GM18867 (cell line): ENCODE results near the gene MLLT10.
A peak's percentile ranks its signal among the peaks of the same experiment; 100 is the strongest.

Source experiments
- ATAC-seq: cut with Tn5 transposase; IDR thresholded peaks from one replicate; pipeline ENCODE4 v1.9.1; 2021; ENCODE audit warnings: mild to moderate bottlenecking, moderate library complexity; ENCODE audit not compliant: unreplicated experiment

Gene MLLT10

DNA sequence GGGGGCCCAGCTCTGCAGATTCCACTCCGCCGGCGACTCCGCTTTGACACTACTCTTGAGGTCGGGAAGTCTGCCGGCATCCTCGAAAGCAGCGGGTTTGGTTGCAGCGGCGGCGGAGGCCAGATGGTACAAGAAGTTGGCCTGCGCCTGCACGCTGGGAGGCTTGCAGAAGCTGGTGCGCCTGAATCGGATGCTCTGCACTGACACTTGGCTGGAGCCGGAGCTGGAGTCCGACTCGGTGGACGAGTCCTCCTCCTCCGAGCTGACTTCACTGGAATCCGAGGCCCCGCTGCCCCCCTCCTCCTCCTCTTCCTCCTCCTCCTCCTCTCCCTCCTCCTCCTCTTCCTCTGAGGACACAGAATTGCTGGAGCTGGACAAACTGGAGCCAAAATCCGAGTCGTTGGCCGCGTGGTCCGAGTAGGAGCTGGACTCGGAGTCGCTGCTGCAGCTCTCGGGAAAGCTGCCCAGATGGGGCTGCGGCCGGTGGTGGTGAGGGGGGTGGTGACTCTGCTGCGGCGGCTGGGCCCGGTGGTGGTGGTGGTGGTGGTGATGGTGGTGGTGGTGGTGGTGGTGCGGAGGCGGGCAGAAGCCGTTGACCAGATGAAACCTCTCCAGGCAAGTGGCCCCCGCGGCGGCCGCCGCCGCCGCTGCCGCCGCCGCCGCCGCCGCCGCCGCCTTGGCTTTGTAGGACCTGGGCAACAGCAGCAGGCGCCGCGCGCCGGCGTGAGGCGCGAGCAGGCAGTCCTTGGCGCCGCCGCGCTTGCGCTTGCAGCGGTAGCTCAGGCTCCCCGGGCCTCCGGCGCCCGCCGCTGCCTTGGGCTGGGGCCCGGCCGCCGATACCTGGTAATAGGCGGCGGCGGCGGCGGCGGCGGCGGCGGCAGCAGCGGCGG, 17.5 kb upstream of the MLLT10 start:
- ATAC-seq: peak; percentile 71

DNA sequence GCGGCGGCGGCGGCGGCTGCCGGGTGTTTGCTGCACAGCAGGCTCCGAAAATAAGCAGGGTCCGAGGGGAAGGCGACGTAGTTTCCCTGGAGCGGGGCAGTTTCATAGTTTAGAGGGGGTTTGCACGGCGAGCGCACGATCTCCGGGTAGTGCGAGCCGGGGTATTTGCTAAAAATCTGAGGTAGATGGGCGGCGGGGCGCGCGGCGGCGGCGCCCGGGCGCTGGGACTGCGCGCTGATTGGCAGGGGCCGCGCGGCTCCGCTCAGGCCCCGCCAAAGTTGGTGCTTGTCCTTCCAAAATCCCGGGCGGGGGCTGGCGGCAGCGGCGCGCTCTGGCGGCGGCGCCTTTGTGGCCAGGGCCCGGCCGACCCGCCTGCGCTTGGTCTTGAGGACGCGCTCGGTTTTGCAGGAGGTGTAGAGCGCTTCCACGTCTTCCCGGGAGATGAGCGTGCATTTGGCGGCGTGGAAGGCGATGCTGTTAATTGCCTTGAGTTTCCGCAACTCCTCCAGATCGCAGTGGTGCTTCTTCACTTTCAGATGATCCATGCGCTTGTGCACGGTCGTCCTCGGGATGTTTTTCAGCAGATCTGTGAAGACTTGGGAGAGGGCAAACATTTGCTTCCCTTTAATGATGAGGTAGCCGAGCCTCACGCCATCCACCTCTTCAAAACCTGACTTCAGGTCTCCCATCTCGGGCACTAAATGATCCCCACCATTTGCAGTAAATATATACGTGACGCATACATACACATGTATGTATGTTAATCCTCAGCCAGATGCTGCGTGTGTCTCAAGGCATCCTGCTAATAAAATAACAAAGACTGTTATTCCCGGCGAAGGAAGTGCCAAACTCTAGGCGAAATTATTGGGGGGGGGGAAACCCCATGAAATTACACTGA, 16.6 kb upstream of the MLLT10 start:
- ATAC-seq: peak; percentile 69

DNA sequence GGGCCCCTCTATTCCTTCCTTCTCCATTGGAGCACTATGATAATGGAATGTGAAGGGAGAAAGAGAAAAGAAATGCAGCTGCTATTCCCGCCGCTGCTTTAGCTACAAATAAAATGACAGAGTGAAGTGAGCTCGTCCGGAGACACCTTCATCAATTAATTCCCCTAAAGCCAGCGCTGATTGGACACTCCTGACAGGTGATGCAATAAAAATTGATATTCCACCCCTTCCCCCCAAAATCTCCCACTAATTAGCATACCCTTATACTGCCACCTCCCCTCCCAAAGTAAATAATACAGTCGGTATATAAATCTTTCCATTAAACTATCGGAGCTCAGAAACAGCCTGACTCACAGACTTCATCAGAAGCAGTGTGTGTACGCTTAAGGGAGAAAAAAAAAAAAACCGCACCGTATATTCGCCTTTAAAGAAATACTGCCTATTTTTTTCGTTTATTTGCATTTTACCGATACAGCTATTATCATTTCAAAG, 15.8 kb upstream of the MLLT10 start:
- ATAC-seq: no peak

DNA sequence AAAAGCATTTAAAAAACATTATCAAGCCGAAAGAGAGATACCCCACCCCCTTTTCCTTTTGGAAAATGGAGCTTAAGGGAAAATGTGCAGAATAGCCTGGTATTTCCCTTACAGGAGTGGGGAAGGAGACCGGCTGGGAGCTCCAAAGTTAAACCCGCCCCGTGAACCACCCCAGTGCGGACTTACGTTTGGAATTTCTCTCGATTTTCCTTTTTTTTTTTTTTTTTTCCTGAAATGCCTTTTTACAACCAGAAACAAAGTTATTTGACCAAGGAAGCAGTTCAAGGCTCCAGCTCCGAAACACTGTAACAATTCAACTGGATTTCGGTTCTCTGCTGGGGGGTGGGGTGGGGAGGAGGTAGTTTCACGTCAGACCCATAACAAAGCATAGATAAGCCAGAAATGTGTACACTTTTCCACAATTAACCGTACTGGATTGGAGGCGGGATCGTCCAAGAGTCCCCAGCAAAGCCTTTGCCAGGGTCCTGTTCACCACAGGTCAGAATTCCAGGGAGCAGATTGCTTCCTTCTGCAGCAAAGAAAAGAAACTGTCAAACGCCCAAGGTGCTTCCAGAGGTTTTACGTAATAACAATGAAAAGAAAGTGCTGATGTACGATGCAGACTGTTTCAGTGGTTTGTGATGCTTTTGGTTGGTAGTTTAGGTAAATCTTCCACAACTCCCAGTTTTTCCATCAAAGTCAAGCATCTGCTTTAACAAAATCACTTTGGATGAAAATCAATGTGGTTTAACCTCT, 15.2 kb upstream of the MLLT10 start:
- ATAC-seq: no peak

DNA sequence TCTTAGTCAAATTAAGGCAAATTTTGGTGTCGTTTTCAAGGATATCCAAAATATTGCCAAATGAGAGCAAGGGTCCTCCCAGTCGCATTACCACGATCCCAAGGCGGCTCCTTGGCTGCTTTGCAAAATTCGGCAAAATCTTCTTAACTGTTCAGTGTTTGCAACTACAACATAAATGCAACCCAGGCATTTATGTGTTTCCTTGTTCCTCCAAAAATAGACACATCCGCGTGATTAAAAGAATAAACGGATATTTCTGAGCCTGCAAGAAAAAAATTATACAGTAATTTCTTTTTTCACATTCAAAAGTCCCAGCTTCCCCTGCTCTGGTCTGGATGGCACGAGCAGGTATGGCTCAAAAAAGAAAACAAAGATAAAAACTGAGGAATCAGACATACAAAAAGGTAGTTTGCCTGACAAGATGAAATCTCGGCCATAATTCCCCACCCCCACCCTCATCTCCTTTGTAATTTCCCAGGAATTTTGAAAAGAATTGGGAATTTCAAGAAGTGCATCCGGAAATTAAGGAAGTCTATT, 14.6 kb upstream of the MLLT10 start:
- ATAC-seq: no peak

DNA sequence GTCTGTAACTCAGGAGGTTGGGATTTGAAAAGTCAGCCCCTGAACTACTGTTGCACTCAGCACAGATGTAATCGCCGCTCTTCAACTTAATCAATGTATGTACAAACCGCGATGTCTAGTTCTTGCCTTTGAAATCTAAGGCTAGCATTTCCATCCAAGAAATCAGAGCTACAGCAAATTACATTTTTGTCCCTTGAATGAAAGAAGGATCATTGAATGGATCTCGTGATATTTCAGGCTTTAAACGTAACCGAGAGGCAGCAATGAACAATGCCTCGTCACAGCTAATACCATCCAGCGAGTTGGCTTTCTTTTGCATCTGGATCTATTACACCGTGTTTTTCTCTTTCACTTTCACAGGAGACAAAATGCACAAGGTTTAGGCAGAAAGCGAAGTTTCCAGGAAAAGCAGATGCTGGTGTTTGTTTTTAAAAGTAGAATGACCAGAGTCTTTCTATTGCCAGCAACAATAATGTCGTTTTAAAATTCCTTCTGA, 14.0 kb upstream of the MLLT10 start:
- ATAC-seq: peak; percentile 50

DNA sequence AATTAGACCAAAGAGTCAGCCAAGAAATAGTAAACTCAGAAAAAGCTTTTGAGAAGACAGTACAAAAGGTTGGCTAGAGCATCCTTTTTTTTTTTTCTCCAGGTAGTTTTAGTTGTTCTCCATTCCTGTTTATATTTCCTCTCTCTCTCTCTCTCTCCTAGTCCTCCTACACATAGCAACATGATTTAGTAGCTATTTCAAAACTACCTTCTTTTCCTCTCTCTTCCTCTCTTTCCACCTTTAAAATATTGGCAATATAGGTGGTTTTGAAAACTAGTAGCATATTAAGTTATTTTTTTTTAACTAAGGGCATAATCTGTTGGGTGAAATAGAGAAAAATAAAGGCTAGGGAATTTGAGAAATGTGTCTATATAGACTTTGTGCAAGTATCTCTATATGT, 13.5 kb upstream of the MLLT10 start:
- ATAC-seq: no peak

DNA sequence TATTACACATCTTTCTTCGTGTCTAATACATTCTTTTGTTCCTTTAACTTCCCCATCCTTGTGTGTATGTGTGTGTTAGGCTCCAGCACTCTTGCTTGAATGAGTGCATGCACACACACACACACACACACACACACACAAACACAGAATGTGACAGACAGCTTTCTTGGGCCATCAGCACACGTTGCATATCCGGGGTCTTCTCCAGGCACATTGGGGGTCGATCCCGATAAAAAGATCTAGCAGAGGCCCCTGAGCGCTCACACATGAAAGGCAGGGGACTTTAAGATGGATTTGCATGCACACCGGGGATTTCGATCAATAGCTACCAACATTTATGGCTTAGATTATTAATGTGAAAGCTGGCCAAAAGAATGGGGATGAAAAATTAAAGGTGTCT, 13.1 kb upstream of the MLLT10 start:
- ATAC-seq: no peak

DNA sequence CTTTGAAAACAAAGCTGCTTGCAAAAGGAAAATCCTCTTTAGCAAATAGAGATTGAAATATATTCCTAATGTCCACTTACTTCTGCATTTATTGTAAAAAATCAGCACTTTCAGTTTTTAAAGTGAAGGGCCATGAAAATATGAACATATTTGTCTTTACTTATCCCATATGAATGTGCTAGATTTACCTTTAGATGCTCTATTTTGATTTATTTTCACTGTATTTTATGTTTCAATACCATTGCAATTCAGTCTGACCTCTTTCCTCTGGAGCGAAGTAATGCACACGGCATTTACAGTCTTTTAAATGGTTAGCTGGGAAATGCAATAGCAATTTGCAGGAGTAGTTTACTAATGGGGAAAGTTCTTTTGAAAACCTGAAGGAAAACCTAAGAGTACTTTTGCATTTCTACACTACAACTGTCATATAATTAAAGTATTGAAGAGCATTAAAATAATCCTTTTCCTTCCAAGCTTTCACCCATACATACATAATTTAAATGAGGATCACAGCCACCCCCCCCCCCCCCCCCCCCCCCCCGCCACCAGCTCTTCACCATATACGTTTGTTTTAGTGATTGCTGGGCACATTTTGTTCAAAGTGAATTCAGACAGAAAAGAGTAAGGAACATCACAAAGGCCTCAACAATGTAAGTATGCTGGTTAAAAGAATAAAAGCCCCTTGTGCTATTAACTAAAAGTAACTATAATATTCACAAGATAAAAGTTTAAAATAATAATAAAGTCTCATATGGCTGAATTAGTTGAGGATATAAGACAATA, 12.1 kb upstream of the MLLT10 start:
- ATAC-seq: no peak

DNA sequence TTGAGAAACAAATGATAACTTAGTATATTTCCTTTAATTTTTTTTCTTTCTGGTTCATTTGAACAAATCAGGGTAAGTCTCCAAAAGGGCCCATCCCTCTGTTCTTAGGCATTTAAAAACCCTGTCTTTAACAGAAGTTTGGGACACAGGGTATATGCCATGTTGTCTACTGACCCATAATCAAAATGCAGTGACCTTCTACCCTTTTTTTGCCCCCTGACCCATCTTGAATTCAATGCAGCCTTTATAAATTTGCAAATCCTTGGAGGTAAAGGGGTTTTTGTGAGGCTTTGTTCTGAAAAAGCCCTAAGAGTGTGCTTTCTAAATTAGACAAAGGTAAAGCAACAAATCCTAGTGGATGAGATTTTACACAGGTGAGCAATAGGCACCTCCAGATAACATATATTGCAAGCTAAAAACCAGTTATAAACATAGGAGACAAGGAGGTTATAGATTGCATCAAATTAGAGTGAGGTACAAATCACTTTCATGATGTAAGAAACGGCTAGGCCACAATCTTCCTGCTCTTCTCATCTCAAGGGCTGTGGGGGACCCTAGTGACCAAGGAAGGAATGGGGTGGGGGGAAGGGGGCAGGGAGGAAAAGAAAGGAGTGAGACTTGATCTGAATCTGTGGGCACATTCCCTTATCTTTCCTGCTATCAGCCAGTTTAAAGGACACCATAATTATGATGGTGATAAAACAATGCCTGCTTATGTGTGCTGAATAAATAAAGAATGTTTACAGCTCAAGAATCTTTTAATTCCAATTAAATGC, 11.2 kb upstream of the MLLT10 start:
- no peak for ATAC-seq

DNA sequence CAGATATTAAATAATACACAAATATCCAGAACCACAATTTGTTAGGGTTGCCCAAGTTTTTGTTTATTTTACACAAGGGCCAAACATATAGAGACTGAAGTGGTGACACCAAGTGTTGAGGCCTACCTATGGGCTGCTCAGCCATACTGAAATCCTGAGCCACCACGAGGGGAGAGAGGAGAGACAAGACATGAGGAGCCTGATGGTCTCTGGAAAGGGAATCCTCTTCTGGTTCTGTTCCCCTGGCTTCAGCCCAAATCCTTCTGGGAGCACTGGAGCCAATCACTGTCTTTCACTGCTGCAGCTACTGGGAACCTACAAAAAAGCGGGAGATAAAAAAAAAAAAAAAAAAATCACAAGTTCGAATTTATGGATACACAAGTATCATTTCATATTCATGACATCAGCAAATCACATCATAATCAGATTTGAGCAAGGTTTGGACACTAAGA, 10.4 kb upstream of the MLLT10 start:
- ATAC-seq: no peak

DNA sequence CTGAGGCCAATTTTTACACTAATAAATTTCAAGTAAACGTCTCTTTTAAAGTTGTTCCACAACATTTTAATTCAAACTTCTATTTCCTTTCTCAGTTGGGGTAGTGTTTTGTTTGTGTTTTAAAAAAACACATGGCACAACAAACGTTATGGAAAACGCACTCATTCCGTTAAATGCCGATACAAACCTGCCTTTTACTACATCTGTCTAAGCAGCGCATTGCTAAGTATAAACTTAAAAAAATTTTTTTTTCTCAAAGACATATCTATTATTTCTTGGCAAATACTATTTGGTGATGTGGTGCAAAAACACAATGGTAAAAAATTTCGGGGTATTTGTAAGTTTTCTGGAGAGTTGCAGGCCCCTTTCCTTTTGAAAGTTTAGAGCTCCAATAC, 9.9 kb upstream of the MLLT10 start:
- no peak for ATAC-seq

DNA sequence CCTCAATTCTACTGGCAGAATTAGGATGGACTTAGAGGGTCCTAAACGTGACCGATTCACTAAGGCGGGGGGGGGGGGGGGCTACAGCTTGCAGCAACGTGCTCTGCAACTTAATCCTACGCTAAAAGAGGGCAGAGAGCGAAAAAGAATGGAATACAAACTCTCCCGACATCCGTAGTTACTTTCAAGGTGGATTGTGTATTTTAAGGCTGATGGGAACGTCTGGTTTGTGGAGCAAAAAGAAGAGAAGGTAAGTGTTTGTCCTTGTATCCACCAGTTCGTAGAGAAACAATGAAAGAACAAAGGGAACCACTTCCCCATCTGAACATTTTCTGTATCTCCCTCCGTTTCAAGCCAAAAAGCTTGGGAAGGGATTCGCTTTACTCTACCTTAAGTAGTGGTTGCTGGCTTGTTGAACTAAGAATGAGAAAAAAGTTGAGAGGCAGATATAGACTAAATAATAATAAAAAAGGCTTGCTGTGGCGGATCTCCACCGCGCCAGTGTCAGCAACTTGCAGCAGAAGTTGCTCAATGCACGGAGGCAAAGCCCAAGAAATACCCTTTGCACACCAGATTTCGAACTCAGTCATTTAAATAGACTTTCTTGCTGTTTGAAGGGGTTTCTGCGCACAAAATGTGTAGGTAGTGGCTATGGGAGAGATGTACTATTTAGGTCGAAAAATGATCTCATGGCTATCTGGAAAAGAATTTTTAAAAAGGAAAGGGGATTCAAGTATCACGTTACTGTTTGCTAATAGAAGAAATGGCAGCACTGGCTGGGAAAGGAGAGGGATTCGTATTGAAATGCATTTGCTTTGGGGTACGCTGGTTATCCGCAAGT, 9.3 kb upstream of the MLLT10 start:
- no peak for ATAC-seq

DNA sequence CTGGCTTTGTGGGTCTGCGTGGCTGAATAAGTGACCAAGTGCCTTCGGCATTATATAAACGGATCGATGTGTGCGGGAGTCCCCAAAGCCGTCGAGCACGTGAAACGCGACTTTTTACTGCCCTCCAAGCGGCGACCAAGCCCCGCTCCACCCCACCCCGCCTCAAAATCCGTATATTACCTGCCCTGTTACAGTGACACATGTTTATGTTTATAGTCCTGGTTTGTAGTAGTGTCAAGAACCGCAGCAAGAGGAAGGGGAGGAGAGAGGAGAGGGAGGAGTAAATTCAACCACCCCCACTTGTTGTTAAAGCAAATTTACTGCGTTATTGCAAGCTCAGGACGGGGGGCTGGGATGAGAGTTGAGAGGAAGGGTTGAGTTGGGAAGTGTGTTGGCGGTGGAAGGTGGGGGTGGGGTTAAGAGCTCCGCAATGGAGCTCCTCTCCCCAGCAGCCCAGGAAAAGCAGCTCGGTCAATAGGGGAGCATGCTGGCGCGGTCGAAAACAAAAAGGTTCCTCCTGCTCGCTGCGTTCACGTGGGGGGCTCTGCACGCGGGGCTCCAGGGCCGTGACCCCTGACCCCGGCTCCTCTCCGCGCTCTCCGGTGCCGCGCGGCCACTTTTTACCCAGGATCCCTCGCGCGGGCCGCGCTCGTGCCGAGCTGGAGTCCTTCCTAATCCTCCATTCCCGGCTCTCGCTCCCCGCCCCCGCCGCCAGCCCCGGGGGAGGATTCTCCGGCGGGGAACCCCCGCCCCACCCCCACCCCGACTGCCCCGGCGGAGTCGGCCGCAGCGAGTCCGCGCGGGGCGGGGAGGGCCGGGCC, 8.5 kb upstream of the MLLT10 start, which contains the start of gene SKIDA1:
Gene SKIDA1, minus strand, starts transcription at position 316 of the 821 bp plus-strand sequence. CDS start 7,860 bp downstream, outside the sequence.
- peak; percentile 51 for ATAC-seq

DNA sequence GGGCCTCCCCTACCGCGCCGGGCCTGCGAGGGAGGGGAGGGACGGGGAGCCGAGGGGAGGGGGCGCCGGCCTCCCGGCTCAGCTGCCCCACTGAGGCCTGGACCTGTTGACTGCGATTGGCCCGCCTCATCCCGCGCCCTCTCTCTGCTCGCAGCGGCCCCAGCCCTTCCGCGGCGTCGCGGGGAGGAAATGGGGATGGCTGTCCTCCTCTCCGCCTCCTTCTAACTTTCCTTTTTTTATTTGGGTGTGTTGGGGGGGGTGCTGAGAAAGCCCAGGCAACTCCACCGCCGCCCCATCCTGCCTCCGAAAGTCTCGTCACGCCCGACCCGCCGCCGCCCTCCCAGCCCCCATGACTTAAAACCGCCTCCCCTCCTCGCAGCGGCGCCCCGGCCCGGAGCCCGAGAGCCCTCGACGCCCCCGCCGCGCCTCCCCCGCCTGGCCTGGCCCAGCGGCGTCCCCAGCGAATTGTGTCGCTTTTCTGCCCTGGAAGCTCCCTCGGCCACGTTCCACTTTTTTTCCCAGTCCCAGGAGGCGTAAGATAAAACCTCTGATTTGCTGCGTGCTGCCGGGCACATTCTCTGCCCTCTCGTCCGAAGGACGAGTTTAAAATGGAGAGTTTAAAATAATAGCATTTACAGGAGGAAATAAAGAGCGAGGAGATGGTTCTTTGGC, 7.7 kb upstream of the MLLT10 start:
- peak; percentile 45 for ATAC-seq

DNA sequence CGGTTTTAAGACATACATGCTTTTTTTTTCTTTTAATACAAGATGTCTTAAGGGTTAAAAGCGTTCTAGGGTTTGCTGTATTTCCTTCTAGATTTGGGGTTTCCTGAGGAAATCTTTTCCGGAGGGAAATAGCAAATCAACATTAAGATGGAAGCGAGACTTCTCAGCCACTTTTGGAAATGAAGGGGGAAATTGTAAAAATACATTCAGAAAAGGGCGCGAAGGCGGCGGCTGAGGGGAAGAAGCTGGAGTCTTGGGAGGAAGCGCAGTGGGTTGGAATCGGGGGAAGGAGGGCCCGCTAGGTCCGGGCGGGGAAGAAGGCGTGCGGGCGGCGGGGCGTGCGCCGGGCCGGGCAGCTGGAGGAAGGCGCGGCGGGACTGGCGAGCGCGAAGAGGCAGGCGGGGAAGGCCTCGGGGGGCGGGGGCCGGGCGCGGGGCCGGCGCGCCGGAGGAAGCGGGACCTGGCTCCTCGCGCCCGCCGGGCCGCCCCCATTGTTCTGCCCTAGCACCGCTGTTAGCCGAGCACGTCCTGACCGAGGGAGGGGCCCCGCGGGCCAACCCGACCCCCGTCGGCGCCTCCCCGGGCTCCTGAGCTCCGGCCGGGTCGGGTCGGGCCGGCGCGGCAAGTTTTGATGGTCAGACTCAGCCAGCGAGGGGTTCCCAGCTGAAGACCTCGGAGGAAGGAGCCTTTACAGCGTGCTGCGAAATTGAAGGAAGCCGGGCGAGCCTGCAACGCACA, 7.0 kb upstream of the MLLT10 start:
- ATAC-seq: no peak
